SK-N-SH (cell line): Measurements from ENCODE around the gene GRAMD2A. TPM values are rescaled to one million over a fixed set of nuclear protein-coding genes. Genes with fewer than 3 reads are reported as not detected.

ENCODE experiments used
- CTCF ChIA-PET: fragments of 300-600, 350-600 bp; formaldehyde crosslinking; extraction: SDS; loops from one replicate; lab custom pipeline; 2021; lab: Yijun Ruan, JAX
- POLR2A ChIA-PET: fragments of 350-600 bp; sonication (Branson Sonifier 250); formaldehyde crosslinking; extraction: SDS; loops from one replicate; lab custom pipeline; 2020; ENCODE audit warnings: antibody characterized with exemption, inconsistent platforms; lab: Yijun Ruan, JAX
- DNase-seq: peaks from one replicate; pipeline ENCODE4 v3.0.0; 2012
- H2AFZ ChIP-seq: fragments of 200-600 bp; sonication (generic); 2 replicates; pipeline ENCODE4 v1.8.1; 2016; ENCODE audit warnings: antibody characterized with exemption, mild to moderate bottlenecking, low read depth
- H3F3A ChIP-seq: fragments of 200-600 bp; sonication (generic); replicated peaks from 2 replicates; pipeline ENCODE3; 2016; ENCODE audit warnings: antibody characterized with exemption, mild to moderate bottlenecking; ENCODE audit not compliant: insufficient read depth
- H3K27ac ChIP-seq, 2 experiments: fragments of 200-500 bp in 1 of 2; fragments of 200-600 bp in 1 of 2; sonication (Bioruptor generic) in 1 of 2; sonication (generic), shearing (Covaris generic) in 1 of 2; 2 replicates each; pipeline versions ENCODE4 v1.5.1 to v1.6.1; 2014 to 2016; ENCODE audit warnings: low read depth in 2 of 2, inconsistent platforms in 1 of 2, low read length in 1 of 2, mild to moderate bottlenecking in 1 of 2, mixed read lengths in 1 of 2
- H3K27me3 ChIP-seq: fragments of 200-600 bp; sonication (generic), shearing (Covaris generic); 2 replicates; pipeline ENCODE4 v1.6.1; 2016; ENCODE audit warnings: mixed run types; ENCODE audit not compliant: insufficient read depth
- H3K36me3 ChIP-seq, 2 experiments: fragments of 200-500 bp in 1 of 2; fragments of 200-600 bp in 1 of 2; sonication (Bioruptor generic) in 1 of 2; sonication (generic) in 1 of 2; replicated peaks in 1 of 2; 2 replicates each; pipeline versions ENCODE3 to v1.5.1; 2014 to 2016; ENCODE audit warnings: low read length in 1 of 2, mild to moderate bottlenecking in 1 of 2; ENCODE audit not compliant: insufficient read depth in 2 of 2, control insufficient read depth in 1 of 2
- H3K4me1 ChIP-seq, 2 experiments: fragments of 200-500 bp in 1 of 2; fragments of 200-600 bp in 1 of 2; sonication (Bioruptor generic) in 1 of 2; sonication (generic), shearing (Covaris generic) in 1 of 2; 2 replicates each; pipeline versions ENCODE4 v1.5.1 to v1.6.1; 2014 to 2016; ENCODE audit warnings: low read depth in 1 of 2, low read length in 1 of 2, mixed run types in 1 of 2; ENCODE audit not compliant: insufficient read depth in 2 of 2, control insufficient read depth in 1 of 2
- H3K4me2 ChIP-seq: fragments of 200-600 bp; sonication (generic), shearing (Covaris generic); 2 replicates; pipeline ENCODE4 v1.6.1; 2017; ENCODE audit warnings: mixed run types
- H3K4me3 ChIP-seq, 2 experiments: fragments of 200-500 bp in 1 of 2; fragments of 200-600 bp in 1 of 2; sonication (Bioruptor generic) in 1 of 2; sonication (generic), shearing (Covaris generic) in 1 of 2; 2 replicates each; pipeline versions ENCODE4 v1.5.1 to v1.8.1; 2014 to 2016; ENCODE audit warnings: low read depth in 2 of 2, inconsistent platforms in 1 of 2, low read length in 1 of 2, mild to moderate bottlenecking in 1 of 2, mixed read lengths in 1 of 2, moderate library complexity in 1 of 2
- H3K79me2 ChIP-seq: fragments of 200-600 bp; sonication (generic); 2 replicates; pipeline ENCODE4 v1.8.1; 2017; ENCODE audit warnings: mild to moderate bottlenecking; ENCODE audit not compliant: insufficient read depth
- H3K9ac ChIP-seq: fragments of 200-600 bp; sonication (generic); 2 replicates; pipeline ENCODE4 v1.6.1; 2017; ENCODE audit warnings: mixed run types
- H3K9me2 ChIP-seq: fragments of 200-600 bp; sonication (generic); 2 replicates; pipeline ENCODE4 v1.6.1; 2017; ENCODE audit warnings: mixed run types
- H3K9me3 ChIP-seq: fragments of 200-600 bp; sonication (generic); 2 replicates; pipeline ENCODE4 v1.6.1; 2017; ENCODE audit warnings: mixed run types, mild to moderate bottlenecking, moderate library complexity
- H4K20me1 ChIP-seq: fragments of 200-600 bp; sonication (generic); 2 replicates; pipeline ENCODE4 v1.6.1; 2017; ENCODE audit warnings: mild to moderate bottlenecking, mixed run types; ENCODE audit not compliant: insufficient read depth
- CHD2 ChIP-seq: fragments of 150-350 bp; IDR thresholded peaks from 2 replicates; pipeline ENCODE4 v1.6.1; 2018; ENCODE audit warnings: low read length; ENCODE audit not compliant: partially characterized antibody
- CTCF ChIP-seq: fragments of 200-600 bp; sonication (generic); IDR thresholded peaks from 2 replicates; pipeline ENCODE4 v1.6.1; 2017; ENCODE audit warnings: antibody characterized with exemption, mild to moderate bottlenecking, moderate library complexity
- ELF1 ChIP-seq: IDR thresholded peaks from 2 replicates; pipeline ENCODE4 v1.4.0; 2012
- EP300 ChIP-seq, 2 experiments: IDR thresholded peaks; 2 replicates each; pipeline versions ENCODE4 v1.4.0 to v1.6.1; 2012; ENCODE audit warnings: borderline replicate concordance in 1 of 2, low read depth in 1 of 2, low read length in 1 of 2
- FOSL2 ChIP-seq: IDR thresholded peaks from 2 replicates; pipeline ENCODE4 v1.4.0; 2012; ENCODE audit warnings: low read depth, mild to moderate bottlenecking, moderate library complexity, borderline replicate concordance
- FOXJ3 ChIP-seq: sonication (generic); formaldehyde crosslinking; IDR thresholded peaks from 2 replicates; pipeline ENCODE4 v1.5.1; 2020; ENCODE audit warnings: mild to moderate bottlenecking, missing genetic modification reagents
- FOXM1 ChIP-seq: IDR thresholded peaks from 2 replicates; pipeline ENCODE4 v1.4.0; 2012; ENCODE audit warnings: low read depth, mild to moderate bottlenecking
- GATA2 ChIP-seq: sonication (generic); formaldehyde crosslinking; IDR thresholded peaks from 2 replicates; pipeline ENCODE4 v1.5.0; 2020; ENCODE audit warnings: mild to moderate bottlenecking, missing genetic modification reagents
- JUND ChIP-seq: IDR thresholded peaks from 2 replicates; pipeline ENCODE4 v1.4.0; 2012
- MAX ChIP-seq: IDR thresholded peaks from 2 replicates; pipeline ENCODE4 v1.4.0; 2012; ENCODE audit warnings: low read depth
- MEF2A ChIP-seq: IDR thresholded peaks from 2 replicates; pipeline ENCODE4 v1.4.0; 2012; ENCODE audit warnings: low read depth, borderline replicate concordance
- NFIC ChIP-seq: IDR thresholded peaks from 2 replicates; pipeline ENCODE4 v1.4.0; 2012; ENCODE audit warnings: borderline replicate concordance
- NRF1 ChIP-seq: IDR thresholded peaks from 2 replicates; pipeline ENCODE4 v1.6.1; 2012; ENCODE audit warnings: low read depth, mild to moderate bottlenecking, low read length
- PBX3 ChIP-seq: IDR thresholded peaks from 2 replicates; pipeline ENCODE4; 2012
- RFX5 ChIP-seq: IDR thresholded peaks from 2 replicates; pipeline ENCODE4 v1.6.1; 2012; ENCODE audit warnings: mild to moderate bottlenecking, improper control_type of control experiment, low read length
- SIN3A ChIP-seq: IDR thresholded peaks from 2 replicates; pipeline ENCODE4 v1.6.1; 2012; ENCODE audit warnings: low read depth, mild to moderate bottlenecking, low read length, moderate library complexity, borderline replicate concordance
- SMC3 ChIP-seq: IDR thresholded peaks from 2 replicates; pipeline ENCODE4 v1.6.1; 2012; ENCODE audit warnings: low read depth, low read length, improper control_type of control experiment
- TAF1 ChIP-seq: IDR thresholded peaks from 2 replicates; pipeline ENCODE4 v1.6.1; 2012; ENCODE audit warnings: low read depth, mild to moderate bottlenecking, low read length, moderate library complexity, borderline replicate concordance
- TCF12 ChIP-seq: IDR thresholded peaks from 2 replicates; pipeline ENCODE4 v1.4.0; 2012
- WGBS: methylation state at CpG from one replicate; pipeline ENCODE4 v1.1.6; 2017; ENCODE audit warnings: low lambda C conversion rate; 5-methylcytosine and 5-hydroxymethylcytosine counted together
- polyA plus RNA-seq, 3 experiments: library from polyadenylated mRNA; depleted of rRNA; stranded (reverse); fragments of >200 nt; gene quantifications; 2 replicates each; pipeline ENCODE4 v1.2.3, GENCODE V29; 2012
- TF ChIP-seq, protein P1 (sequence below): fragments of 150-350 bp; IDR thresholded peaks from 2 replicates; pipeline ENCODE4 v1.6.1; 2017; ENCODE audit warnings: antibody characterized with exemption, low read length, low read depth, borderline replicate concordance
- TF ChIP-seq, protein P2 (sequence below): IDR thresholded peaks from 2 replicates; pipeline ENCODE4 v1.4.0; 2012; ENCODE audit warnings: low read depth, borderline replicate concordance

GRAMD2A gene
- polyA plus RNA-seq, 1 of the 3 experiments (the other 2 are of a cell fraction), result 0.10 TPM

DNA sequence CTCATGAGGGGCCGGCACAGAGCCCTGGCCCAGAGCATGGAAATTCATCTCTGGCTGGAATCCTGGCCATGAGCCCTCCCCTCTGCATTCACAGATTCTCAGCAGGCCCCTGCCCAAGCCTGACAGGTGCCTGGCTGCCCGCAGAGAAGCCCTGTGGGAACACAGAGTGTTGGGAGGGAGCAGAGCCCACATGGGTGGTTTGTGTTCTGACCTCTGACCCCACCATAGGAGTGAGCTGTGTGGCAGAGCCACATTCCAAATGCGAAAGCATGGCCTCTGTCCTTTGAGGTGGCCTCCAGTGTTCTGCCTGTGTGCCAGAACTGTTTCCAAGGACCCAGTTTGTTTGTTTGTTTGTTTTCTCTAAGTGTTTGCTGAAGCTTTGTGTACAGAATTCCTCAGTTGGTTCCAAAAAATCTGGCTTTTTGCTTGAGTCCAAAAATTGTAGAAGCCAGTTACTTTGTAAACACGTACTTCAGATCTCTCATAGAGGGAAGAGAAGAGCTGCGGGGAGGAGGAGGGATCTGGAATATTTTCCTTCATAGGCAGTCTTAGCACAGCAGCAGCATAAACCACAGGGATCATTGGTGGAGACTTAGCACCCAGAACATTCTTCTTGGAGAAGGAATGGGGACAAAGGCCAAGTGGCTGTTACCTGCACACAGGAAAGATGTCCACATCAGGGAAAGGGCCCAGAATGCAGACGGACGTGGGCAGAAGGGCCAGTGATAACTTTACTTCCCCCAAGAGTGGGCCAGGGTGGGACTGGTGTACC lies 36.0 kb downstream of the GRAMD2A start:
- CTCF ChIA-PET, result interaction anchor here (1.5 to 2.2 kb wide), 2 partner anchors 408 to 418 kb away, joined by 4 to 13 read pairs; no protein-coding TSS in a partner anchor
- no peaks in the 10 kb centered on the region for H3K9me2 ChIP-seq

GRCh38 chr15:72160696-72161245 lies 36.8 kb downstream of the GRAMD2A start:
- H3K9me3 ChIP-seq, result no peaks in the 10 kb centered on the region
- H3K27ac ChIP-seq, result no peak overlapping the region
- H3K4me2 ChIP-seq, result no peak overlapping the region
- H2AFZ ChIP-seq, result no peak overlapping the region
- POLR2A ChIA-PET, result no interaction called here
- peaks cover under 1 to 1% of the 10 kb centered on the region in 2 experiments; a peak in 1 of 4 replicates for H3K4me1 ChIP-seq
- H4K20me1 ChIP-seq, result no peaks in the 10 kb centered on the region
- H3K27me3 ChIP-seq, result no peaks in the 10 kb centered on the region
- no peak overlapping the region for H3K9ac ChIP-seq
- CTCF ChIA-PET, result no interaction called here
- no peaks in the 10 kb centered on the region for H3F3A ChIP-seq
- no peak for DNase-seq
- H3K9me2 ChIP-seq, result no peaks in the 10 kb centered on the region
- WGBS, result 46% methylated on average over 3 of the region's 5 CpGs
- no peak overlapping the region for H3K4me3 ChIP-seq
- no peaks in the 10 kb centered on the region for H3K36me3 ChIP-seq
- H3K79me2 ChIP-seq, result no peaks in the 10 kb centered on the region
- TF ChIP-seq PBX3 (no peak), GATA2 (CRISPR knock-in tag) (no peak), FOSL2 (no peak), NRF1 (no peak), JUND (no peak), SMC3 (no peak), CTCF (no peak), FOXJ3 (CRISPR knock-in tag) (no peak), FOXM1 (no peak)
- TF ChIP-seq, protein P1, sequence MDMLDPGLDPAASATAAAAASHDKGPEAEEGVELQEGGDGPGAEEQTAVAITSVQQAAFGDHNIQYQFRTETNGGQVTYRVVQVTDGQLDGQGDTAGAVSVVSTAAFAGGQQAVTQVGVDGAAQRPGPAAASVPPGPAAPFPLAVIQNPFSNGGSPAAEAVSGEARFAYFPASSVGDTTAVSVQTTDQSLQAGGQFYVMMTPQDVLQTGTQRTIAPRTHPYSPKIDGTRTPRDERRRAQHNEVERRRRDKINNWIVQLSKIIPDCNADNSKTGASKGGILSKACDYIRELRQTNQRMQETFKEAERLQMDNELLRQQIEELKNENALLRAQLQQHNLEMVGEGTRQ, result no peak

More for the DNA sequence above, 36.0 kb downstream of the GRAMD2A start:
- Histone ChIP-seq H3K27me3 (no peaks in the 10 kb centered on the region), H3K4me2 (no peak overlapping the region), H2AFZ (no peak overlapping the region), H3K27ac (no peak overlapping the region), H3K4me1 (no peaks in the 10 kb centered on the region), H3K9ac (no peak overlapping the region), H3F3A (no peaks in the 10 kb centered on the region), H4K20me1 (no peaks in the 10 kb centered on the region), H3K79me2 (no peaks in the 10 kb centered on the region), H3K9me3 (no peaks in the 10 kb centered on the region), H3K36me3 (no peaks in the 10 kb centered on the region), H3K4me3 (no peak overlapping the region)
- TF ChIP-seq SMC3 (no peak), NRF1 (no peak), RFX5 (no peak), TCF12 (no peak), MEF2A (no peak), EP300 (IDR thresholded peaks at IDR 0.05; ENCODE audit: borderline replicate concordance in 1 of 2, low read depth in 1 of 2, low read length in 1 of 2) (no peak), MAX (no peak), ELF1 (no peak), TAF1 (no peak), NFIC (no peak), CHD2 (no peak), SIN3A (no peak)
- TF ChIP-seq, protein P1, result no peak
- TF ChIP-seq, protein P2, sequence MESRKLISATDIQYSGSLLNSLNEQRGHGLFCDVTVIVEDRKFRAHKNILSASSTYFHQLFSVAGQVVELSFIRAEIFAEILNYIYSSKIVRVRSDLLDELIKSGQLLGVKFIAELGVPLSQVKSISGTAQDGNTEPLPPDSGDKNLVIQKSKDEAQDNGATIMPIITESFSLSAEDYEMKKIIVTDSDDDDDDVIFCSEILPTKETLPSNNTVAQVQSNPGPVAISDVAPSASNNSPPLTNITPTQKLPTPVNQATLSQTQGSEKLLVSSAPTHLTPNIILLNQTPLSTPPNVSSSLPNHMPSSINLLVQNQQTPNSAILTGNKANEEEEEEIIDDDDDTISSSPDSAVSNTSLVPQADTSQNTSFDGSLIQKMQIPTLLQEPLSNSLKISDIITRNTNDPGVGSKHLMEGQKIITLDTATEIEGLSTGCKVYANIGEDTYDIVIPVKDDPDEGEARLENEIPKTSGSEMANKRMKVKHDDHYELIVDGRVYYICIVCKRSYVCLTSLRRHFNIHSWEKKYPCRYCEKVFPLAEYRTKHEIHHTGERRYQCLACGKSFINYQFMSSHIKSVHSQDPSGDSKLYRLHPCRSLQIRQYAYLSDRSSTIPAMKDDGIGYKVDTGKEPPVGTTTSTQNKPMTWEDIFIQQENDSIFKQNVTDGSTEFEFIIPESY, result no peak
- WGBS, result 89% methylated on average over 7 of the region's 7 CpGs
- POLR2A ChIA-PET, result no interaction called here
- DNase-seq, result no peak
